HG03565 (cell line): Measurements from ENCODE around the gene MRPL9.

Experiments
- ATAC-seq: cut with Tn5 transposase; IDR thresholded peaks from one replicate; pipeline ENCODE4 v1.9.1; 2021; ENCODE audit warnings: mild to moderate bottlenecking, moderate library complexity; ENCODE audit not compliant: unreplicated experiment

The MRPL9 gene

GRCh38 chr1:151713874-151714273 lies 49.4 kb downstream of the MRPL9 start:
- ATAC-seq, result no peak

- ATAC-seq, result no peak
Measured at GRCh38 chr1:151713044-151713443, 50.3 kb downstream of the MRPL9 start.

- no peak for ATAC-seq
Measured at GRCh38 chr1:151711951-151712350, 51.3 kb downstream of the MRPL9 start.

- no peak for ATAC-seq
Measured at GRCh38 chr1:151711044-151711800, 52.1 kb downstream of the MRPL9 start.

- no peak for ATAC-seq
Measured at GRCh38 chr1:151710187-151710840, 53.0 kb downstream of the MRPL9 start.
